ENCODE data around the gene RETREG2.

Gene RETREG2

GRCh38 chr2:219169930-219170654 is 8.0 kb upstream of the RETREG2 start, which contains the start of gene SLC23A3:
SLC23A3 (minus strand) TSS chr2:219170029; CDS start chr2:219169984, 45 bp downstream.
- no peak for DNase-seq (ENCODE audit: low read depth in 2 of 2, low spot score in 1 of 2)

- DNase-seq (ENCODE audit: low read depth in 2 of 2, low spot score in 1 of 2): no peak
Measured at GRCh38 chr2:219171231-219171651, 6.8 kb upstream of the RETREG2 start.

GRCh38 chr2:219172231-219173154 is 5.6 kb upstream of the RETREG2 start:
- DNase-seq (ENCODE audit: low read depth in 2 of 2, low spot score in 1 of 2): no peak

GRCh38 chr2:219173176-219173575 is 4.9 kb upstream of the RETREG2 start:
- DNase-seq (ENCODE audit: low read depth in 2 of 2, low spot score in 1 of 2): no peak

- no peak for DNase-seq (ENCODE audit: low read depth in 2 of 2, low spot score in 1 of 2)
Measured at GRCh38 chr2:219174146-219174545, 3.9 kb upstream of the RETREG2 start.

GRCh38 chr2:219174801-219175200 is 3.3 kb upstream of the RETREG2 start:
- DNase-seq (ENCODE audit: low read depth in 2 of 2, low spot score in 1 of 2): no peak

- DNase-seq (ENCODE audit: low read depth in 2 of 2, low spot score in 1 of 2): no peak
Measured at GRCh38 chr2:219175486-219175885, 2.6 kb upstream of the RETREG2 start.

GRCh38 chr2:219175928-219176817 is 1.9 kb upstream of the RETREG2 start:
- DNase-seq (ENCODE audit: low read depth in 2 of 2, low spot score in 1 of 2): no peak

- DNase-seq (ENCODE audit: low read depth in 2 of 2, low spot score in 1 of 2): peak; percentile 48 to 67
Measured at GRCh38 chr2:219176818-219177551, 1.1 kb upstream of the RETREG2 start, which contains the start of gene CNPPD1. CNPPD1 (minus strand) TSS chr2:219176925; CDS start chr2:219176828, 97 bp downstream.

- no peak for DNase-seq (ENCODE audit: low read depth in 2 of 2, low spot score in 1 of 2)
Measured at GRCh38 chr2:219178377-219179175, 501 bp downstream of the RETREG2 start.

- DNase-seq (ENCODE audit: low read depth in 2 of 2, low spot score in 1 of 2): no peak
Measured at GRCh38 chr2:219179601-219180465, 1.8 kb downstream of the RETREG2 start.

GRCh38 chr2:219180961-219181360 is 2.9 kb downstream of the RETREG2 start:
- DNase-seq (ENCODE audit: low read depth in 2 of 2, low spot score in 1 of 2): no peak

GRCh38 chr2:219181531-219181930 is 3.5 kb downstream of the RETREG2 start:
- no peak for DNase-seq (ENCODE audit: low read depth in 2 of 2, low spot score in 1 of 2)

GRCh38 chr2:219182331-219183150 is 4.5 kb downstream of the RETREG2 start:
- no peak for DNase-seq (ENCODE audit: low read depth in 2 of 2, low spot score in 1 of 2)

- DNase-seq (ENCODE audit: low read depth in 2 of 2, low spot score in 1 of 2): no peak
Measured at GRCh38 chr2:219183151-219183772, 5.2 kb downstream of the RETREG2 start.

- no peak for DNase-seq (ENCODE audit: low read depth in 2 of 2, low spot score in 1 of 2)
Measured at GRCh38 chr2:219184121-219184520, 6.0 kb downstream of the RETREG2 start.
